ENCODE data around the gene FAM133A.

Gene FAM133A

GRCh38 chrX:93673869-93674271 is at the start of gene FAM133A:
TSS of gene FAM133A (plus strand) at chrX:93674206. CDS start at chrX:93709420, 35,214 bp downstream.
- peak within 1 kb of the TSS; percentile 50 for H3K4me3 ChIP-seq (ENCODE audit: control insufficient read depth, low read depth, low read length)
- no peak for TF ChIP-seq CTCF (IDR thresholded peaks at IDR 0.05; ENCODE audit: control insufficient read depth, insufficient read depth, low read depth, low read length, missing control alignments)
- DNase-seq (ENCODE audit: low read depth) = no peak

- no peak for DNase-seq (ENCODE audit: low read depth)
- no peak overlapping the region for H3K4me3 ChIP-seq (ENCODE audit: control insufficient read depth, low read depth, low read length)
- no peak for TF ChIP-seq CTCF (IDR thresholded peaks at IDR 0.05; ENCODE audit: control insufficient read depth, insufficient read depth, low read depth, low read length, missing control alignments)
Observed at GRCh38 chrX:93637591-93637990, 36.4 kb upstream of the FAM133A start.

GRCh38 chrX:93649381-93649780 is 24.6 kb upstream of the FAM133A start:
- no peak for TF ChIP-seq CTCF (IDR thresholded peaks at IDR 0.05; ENCODE audit: control insufficient read depth, insufficient read depth, low read depth, low read length, missing control alignments)
- H3K4me3 ChIP-seq (ENCODE audit: control insufficient read depth, low read depth, low read length) = no peak overlapping the region
- DNase-seq (ENCODE audit: low read depth) = no peak

- no peak for DNase-seq (ENCODE audit: low read depth)
- TF ChIP-seq CTCF (IDR thresholded peaks at IDR 0.05; ENCODE audit: control insufficient read depth, insufficient read depth, low read depth, low read length, missing control alignments) = no peak
Observed at GRCh38 chrX:93660575-93660974, 13.4 kb upstream of the FAM133A start.

GRCh38 chrX:93673056-93673868 is 744 bp upstream of the FAM133A start, which contains the start of gene NAP1L3:
TSS of gene NAP1L3 (minus strand) at chrX:93673578. CDS start at chrX:93673304, 274 bp downstream.
- H3K4me3 ChIP-seq (ENCODE audit: control insufficient read depth, low read depth, low read length) = peak within 1 kb of the TSS; percentile 50
- TF ChIP-seq CTCF (IDR thresholded peaks at IDR 0.05; ENCODE audit: control insufficient read depth, insufficient read depth, low read depth, low read length, missing control alignments) = no peak
- DNase-seq (ENCODE audit: low read depth) = peak; percentile 39

More at GRCh38 chrX:93660575-93660974, 13.4 kb upstream of the FAM133A start:
- H3K4me3 ChIP-seq (ENCODE audit: control insufficient read depth, low read depth, low read length) = no peak overlapping the region

- no peak for TF ChIP-seq CTCF (IDR thresholded peaks at IDR 0.05; ENCODE audit: control insufficient read depth, insufficient read depth, low read depth, low read length, missing control alignments)
- no peak for DNase-seq (ENCODE audit: low read depth)
- no peak overlapping the region for H3K4me3 ChIP-seq (ENCODE audit: control insufficient read depth, low read depth, low read length)
Observed at GRCh38 chrX:93695981-93696380, 22.0 kb downstream of the FAM133A start.
